ELR (cell line): ENCODE data around the gene PPP2R3B.

Experiments
- DNase-seq: peaks from one replicate; pipeline ENCODE4 v3.0.0-alpha.2; 2015; ENCODE audit warnings: low read depth

The PPP2R3B gene

DNA sequence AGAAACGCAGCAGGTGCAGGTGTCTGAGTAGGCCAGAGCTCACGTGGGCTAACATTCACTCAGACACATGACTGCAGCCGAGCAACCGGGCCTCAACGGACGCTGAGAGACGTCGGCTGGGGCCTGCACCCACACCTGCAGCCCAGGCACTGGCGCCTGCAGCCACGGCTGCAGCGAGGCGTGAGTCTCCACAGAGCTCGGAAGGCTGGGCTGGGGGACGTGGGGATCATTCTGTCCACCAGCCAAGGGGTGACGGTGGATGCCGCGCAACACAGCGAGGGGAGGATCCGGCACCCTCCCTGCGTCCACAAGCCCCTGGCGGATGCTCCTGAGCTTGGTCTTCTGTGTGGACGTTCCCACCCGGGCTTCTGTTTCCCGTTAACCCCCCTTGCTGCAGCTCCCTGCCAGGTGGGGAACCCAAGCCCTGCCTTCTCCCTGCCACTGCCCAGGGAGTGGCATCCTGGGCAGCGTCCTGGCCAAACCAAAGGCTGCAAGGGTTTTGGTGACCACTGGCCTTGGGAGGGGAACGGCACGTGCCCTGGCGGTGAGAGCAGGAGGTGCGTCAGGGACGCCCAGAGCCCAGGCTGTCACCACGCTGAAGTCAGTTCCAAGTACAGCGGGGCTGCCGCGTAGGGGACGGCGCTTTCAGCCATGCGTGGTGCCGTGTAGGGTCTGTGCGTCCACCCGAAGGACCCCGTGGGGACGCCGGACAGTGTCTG is 16.3 kb downstream of the PPP2R3B start:
- no peak for DNase-seq

DNA sequence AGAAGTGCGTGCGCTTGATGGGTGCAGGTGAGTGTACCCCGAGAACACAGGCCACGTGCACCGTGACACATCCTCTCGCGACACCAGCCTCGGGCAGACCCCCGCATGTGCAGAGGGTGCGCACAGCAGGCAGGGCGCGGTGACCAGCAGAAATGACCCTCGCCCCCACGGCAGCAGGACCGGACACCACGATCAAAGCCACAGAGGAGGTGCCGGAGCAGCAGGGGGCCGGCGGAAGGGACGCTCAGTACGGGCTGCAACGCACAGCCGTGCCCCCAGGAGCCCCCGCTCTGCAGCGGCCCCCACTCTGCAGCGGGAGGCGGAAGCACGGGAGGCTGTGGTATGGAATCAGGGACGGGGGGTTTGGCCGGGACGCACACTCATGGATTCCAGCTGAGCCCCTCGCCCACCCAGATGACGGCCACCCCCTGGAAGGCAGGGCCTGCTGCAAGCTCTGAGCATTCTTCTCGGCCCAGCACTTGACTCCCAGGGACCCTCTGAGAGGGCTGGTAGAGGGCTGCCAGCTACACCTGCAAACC is 17.1 kb downstream of the PPP2R3B start:
- DNase-seq, result no peak

DNA sequence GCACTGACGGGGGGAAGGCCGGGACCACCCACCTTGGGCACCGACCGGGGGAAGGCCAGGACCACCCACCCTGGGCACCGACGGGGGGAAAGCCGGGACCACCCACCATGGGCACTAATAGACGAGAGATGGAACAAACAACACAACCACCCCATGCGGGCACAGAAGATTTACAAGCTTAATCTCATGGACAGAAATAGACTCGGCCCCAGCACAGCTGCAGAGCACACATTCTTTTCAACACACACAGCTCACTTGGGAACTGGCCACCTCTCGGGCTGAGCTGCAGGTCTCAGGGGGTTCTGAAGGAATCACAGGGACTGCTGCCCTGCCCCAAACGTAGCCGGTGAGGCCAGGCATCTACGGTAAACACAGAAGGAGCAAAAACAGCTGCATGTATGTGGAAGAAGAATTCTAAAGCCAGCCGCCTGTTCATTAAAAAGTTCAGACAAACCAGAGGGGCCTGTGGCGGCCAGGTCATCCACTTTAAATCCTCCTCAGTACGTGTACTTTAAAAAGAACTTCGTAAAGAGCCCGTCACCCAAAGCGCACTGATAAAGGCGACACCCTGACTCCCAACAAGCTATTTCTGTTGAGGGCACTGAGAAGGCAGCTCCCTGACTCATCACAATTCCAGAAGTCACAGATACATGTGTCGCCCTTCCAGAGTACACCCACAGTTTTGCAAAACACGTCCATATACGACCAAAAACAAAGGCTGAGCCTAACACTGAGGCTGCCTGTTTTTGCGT is 17.7 kb downstream of the PPP2R3B start:
- DNase-seq, result no peak

DNA sequence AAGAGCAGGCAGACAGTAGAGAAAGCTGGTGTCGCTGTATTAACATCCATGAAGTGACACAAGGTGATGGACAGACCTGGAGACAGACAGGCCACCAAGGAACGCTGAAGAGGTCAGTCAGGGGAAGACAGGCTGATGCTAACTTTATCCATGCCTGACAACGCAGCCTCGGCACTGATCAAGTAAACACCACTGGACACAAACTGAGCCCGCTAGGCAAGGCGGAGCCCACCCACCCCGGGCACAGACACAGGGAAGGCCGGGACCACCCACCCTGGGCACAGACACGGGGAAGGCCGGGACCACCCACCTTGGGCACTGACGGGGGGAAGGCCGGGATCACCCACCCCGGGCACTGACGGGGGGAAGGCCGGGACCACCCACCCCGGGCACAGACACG is 18.8 kb downstream of the PPP2R3B start:
- DNase-seq, result no peak

DNA sequence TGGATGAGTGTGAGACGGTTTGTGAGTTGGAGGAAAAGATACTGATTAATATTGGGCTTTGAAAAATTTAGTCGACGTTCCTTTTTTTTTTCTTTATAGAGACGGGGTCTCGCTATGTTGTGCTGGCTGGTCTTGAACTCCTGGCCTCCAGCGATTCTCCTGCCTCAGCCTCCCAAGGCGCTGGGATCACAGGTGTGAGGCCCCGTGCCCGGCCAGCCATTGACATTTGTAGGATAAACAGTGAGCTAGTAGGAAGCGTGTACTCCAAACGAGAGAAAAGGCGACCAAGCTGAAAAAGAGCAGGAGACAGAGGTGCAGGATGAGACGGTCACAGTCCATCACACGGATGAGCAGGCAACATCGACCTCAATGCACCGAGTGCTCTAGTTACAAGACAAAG is 19.4 kb downstream of the PPP2R3B start:
- DNase-seq, result no peak

DNA sequence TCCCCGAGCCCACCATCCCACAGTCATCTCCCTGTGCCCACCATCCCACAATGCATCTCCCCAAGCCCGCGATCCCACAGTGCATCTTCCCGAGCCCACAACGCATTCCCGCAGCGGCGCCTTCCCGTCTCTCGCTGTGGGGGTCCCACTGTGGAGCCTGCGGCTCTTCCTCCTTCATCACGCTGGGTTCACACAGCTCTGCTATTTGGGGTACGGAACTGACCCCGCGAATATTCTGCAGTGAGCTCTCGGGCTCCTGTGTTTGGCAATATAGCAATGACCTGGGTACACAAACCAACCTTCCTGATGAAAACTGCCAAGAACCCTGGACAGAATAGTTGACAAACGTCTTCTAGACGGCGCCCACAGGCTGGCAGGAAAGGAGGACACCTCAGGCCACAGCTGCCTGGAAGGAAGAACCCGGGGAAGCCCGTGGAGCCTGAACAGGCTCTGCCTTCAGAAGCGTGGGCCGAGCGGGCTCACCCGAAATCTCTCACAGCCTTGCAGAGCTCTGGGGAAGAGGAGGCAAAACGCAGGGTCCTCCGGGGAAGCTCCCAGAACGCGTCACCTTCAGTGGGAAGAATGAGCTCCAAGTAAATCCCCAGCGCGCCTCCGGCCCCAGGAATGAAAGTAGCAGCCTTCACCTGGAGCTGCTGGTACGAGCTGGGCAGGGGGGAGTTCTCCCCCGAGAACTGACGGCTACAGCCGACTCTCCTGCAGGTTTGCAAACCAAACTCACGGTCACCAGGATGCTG is 22.9 kb downstream of the PPP2R3B start:
- no peak for DNase-seq

DNA sequence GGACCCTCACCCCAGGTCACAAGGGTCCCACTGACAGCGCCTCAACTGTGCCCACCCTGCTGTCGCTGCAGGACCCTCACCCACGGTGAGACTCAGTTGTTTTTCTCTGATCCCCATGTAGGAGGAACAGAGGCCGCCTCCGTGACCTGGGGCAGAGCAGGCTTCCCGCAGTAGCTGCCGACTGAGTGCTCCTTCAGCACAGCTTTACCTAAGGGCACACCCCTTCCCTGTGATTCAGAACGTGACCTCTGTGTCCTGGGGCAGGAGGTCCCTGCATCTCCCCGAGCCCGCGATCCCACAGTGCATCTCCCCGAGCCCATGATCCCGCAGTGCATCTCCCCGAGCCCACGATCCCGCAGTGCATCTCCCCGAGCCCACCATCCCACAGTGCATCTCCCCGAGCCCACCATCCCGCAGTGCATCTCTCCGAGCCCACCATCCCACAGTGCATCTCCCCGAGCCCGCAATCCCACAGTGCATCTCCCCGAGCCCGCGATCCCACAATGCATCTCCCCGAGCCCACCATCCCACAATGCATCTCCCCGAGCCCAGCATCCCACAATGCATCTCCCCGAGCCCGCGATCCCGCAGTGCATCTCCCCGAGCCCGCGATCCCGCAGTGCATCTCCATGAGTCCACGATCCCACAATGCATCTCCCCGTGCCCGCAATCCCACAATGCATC is 23.6 kb downstream of the PPP2R3B start:
- no peak for DNase-seq

DNA sequence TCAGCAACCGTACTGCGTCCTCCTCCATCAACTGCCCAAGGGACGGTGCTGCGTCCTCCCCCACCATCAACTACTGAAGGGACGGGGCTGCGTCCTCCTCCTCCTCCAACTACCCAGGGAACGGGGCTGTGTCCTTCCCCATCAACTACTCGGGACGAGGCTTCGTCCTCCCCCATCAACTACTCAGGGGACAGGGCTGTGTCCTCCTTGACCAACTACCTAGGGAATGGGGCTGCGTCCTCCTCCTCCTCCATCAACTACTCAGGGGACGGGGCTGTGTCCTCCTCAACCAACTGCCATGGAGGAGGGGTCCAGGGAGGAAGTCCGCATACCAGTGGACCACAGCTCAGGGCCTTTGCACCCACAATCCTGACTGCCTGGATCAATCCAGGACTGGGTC is 24.4 kb downstream of the PPP2R3B start:
- no peak for DNase-seq

DNA sequence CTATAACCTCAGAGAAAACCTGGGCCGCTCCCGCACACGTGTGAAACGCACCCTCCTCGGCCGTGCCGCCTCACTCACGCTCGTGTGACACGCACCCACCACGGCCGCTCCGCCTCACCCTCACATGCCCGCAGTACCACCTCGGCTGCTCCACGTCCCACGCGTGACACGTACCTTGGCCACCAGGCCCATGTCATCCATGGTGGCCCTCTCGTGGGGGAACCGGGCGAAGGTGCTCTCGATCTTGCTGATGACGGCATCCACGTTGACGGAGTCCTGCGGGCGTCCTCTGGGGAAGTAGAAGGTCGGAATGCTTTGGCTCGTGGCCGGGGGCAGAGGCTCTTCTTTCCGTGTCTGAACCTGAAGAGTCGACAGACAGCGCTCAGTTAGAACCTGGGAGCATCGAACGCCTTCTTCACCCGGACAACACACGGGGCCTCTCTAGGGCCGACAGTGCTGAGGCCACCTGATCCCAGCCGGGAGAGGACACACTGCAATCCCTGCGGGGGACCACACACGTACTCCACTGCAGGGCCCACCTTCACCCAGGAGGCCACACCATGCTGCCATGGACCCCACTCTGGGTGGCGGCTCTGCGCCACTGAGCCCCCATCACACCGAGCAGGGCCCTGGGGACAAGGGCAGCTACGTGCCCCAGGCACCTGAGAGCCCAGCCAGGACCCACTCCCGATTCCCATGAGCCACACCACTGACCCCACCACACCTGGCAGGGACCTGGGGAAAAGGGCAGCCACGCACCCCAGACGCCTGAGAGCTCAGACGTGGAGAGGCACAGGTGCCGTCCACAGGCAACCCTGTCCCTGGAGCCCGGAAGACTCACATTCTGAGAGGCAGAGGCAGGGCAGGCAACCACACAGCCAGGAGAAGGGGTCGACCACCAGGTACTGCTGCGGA is 25.2 kb downstream of the PPP2R3B start:
- no peak for DNase-seq

DNA sequence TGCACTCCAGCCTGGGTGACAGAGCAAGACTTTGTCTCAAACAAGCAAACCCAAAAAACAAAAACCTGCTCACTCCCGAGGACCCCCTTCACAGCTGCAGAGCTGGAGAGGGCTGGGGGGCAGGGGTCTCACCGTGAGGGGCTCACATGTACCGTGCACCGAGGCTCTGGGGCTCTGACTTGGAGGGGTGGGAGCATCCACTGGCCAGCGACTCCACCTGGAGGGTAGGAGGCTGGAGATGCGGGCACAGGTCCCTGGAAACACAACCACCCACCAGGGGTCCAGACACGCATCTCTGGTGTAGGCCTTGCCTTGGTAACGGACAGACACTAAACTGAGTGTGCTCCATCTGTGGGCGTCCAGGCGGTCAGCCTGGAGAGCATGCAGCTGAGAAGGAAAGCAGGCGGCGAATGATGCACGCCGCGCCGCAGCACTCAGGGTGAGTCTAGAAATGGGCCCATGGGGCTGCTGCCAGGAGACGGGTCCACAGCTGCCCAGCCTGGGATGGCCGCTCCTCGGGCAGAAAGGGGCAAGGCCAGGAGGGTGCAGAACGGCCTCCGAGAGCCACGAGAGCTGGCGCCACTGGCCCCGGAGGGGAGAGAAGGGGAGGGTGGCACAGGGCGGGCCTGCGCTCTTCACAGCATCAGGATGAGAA is 26.1 kb downstream of the PPP2R3B start:
- no peak for DNase-seq

DNA sequence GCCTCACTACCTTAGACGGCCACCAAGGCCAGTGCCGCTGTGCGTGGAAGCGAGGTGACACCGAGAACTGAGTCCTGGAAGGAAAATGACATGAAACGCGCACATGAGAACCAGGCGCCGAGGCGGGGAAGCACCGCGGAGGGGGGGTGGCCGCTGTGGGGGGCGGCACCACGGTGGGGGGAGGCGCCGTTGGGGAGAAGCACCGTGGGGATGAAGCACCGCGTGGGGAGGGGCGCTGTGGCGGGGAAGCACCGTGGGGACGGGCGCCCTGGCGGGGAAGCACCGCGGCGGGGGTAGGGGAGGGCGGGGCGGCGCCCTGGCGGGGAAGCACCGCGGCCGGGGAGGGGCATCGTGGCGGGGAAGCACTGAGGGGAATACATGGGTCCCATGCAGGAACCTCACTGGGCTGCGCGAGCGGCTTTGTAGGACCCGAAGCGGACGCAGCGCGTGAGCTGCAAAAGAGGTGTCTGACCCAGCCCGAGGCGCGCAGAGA is 28.0 kb downstream of the PPP2R3B start:
- DNase-seq, result no peak

DNA sequence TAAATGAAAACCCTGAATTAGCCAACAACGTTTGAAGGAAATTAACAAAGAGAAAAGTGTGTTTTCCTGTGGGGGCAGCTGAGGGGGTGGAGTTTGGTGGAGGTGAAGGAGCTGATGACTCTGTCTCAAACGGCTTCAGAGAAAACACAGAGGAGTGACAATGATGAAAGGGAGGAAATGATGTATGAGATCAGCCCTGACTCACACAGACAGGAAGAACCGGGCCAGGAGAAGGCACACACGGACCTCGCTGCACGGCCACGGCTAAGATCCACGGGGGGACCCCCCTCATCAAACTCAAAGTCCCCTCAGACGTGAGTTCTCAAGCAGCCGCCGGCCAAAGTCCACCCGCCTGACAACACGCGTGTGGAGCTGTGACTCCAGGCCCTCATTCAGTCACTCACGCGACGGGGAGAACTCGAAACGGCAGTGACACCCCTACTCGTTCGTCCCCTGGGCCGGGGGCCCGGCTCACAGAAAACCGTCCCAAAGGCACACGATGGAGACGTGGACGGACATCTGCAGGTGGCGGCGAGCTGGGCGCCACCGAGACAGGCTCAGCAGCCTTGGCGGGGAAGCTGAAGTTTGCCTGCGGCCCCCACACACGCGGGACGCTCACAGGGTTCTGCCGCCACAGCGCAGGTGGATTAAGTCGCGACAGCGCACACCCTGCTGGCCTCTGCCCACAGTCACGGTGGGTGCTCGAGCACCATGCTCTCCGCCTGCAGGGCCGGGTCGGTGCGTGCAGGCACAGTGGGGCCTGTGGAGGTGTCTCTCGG is 28.8 kb downstream of the PPP2R3B start:
- peak; percentile 84 for DNase-seq

DNA sequence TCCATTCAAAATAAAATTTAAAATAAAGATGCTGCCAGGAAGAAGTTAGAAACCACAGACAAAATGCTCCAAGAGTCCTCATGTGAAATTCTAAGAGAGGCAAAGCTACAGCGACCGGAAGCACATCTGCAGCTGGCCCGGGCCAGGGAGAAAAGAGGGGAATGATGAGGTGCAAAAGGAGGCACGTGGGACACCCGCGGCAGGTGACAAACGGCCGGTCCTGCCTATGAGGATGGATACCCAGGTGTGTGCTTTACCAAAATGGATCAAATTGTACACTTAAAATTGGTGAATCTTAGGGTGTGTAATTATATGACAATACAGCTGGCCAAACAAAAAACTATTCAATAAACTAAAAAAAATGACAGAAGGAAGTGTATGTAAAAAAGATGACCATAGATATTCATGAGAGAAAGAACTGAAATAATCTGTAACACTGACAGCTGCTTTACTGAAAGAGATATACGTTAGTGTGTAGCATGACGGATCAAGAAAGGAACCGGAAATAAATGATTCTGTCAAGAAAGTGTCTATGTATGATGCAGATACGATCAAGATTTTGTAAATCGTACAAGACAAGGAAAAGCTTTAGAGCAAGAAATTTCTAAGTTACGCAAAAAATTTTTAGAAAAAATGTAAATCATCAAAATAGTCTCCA is 29.5 kb downstream of the PPP2R3B start:
- no peak for DNase-seq

DNA sequence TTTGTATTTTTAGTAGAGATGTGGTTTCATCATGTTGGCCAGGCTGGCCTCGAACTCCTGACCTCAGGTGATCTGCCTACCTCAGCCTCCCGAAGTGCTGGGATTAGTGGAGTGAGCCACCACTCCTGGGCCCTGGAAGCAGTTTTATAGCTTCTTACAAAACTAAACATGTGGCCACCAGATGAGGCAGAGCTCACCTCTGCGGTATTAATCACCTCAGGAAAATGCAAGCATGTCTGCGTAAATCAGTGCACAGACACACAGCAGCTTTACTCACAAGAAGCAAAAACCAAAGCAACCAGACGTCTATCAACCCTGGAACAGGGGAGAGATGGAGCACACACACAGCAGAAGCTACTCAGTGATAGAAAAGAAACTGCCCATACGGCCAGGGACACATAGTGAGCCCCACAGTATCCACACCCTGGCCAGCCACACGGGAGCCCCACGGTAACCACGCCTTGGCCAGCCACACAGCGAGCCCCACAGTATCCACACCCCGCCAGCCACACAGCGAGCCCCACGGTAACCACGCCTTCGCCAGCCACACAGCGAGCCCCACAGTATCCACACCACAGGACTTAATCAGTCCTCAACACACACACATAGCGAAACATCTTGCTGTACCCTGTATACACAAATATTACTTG is 30.2 kb downstream of the PPP2R3B start:
- DNase-seq, result peak; percentile 91

DNA sequence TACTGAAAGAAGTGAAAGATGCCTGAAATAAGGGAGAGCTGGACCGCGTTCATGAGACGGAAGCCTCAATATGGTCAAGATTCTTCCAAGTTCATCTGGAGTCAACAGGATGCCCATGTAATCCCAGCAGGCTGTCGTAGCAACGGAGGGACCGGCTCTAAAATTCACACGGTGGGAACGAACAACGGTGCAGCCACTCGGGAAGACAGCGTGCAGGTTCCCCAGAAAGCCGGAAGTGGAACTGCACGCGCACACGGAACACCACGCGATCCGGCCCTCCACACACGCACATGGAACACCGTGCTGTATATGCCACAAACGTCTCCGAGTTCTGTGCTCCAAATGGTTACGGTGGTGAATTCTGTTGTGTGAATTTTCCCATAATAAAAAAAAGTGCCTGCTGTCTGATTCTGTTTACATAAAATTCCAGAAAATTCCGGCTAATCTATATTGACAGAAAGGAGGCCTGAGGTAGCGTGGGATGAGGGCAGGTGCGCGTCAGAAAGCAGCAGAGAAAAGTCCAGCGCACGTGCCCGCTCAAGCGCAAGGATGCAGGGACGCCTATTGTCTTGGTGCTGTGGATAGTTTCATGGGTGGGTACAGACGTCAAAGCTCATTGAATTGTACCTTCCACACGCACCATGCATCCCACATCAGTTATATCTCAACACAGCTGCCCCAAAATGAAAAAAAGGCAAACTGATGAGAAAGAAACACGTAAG is 31.2 kb downstream of the PPP2R3B start:
- DNase-seq, result no peak

DNA sequence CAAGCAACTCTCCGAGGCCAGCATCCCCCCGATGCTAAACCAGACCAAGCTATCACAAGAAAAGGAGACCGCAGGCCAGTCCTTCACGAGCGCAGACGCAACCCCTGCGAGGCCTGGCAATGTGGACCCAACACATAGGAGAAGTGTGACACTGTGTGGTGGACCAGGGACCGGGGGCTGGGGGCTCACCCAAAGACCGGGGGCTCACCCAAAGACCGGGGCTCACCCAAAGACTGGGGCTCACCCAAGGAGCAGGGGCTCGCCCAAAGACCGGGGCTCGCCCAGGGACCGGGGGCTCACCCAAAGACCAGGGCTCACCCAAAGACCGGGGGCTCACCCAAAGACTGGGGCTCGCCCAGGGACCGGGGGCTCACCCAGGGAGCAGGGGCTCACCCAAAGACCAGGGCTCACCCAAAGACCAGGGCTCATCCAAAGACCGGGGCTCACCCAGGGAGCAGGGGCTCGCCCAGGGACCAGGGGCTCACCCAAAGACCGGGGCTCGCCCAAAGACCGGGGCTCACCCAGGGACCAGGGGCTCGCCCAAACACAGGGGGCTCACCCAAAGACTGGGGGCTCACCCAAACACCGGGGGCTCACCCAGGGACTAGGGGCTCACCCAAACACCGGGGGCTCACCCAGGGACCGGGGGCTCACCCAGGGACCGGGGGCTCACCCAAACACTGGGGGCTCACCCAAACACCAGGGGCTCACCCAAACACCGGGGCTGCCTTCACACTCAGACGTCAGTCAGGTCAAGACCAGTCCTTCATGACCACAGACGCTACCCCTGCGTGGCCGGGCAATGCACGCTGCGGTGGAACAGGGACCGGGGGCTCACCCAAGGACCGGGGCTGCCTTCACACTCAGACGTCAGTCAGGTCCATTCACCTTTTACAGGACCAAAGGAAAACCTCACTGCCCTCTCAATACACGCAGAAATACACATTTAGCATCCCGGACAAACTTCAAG is 32.9 kb downstream of the PPP2R3B start:
- no peak for DNase-seq
